ENCODE results near the gene UNC5C. TPM values are rescaled to one million over a fixed set of nuclear protein-coding genes. Genes with fewer than 3 reads are reported as not detected.

Gene UNC5C
- total RNA-seq, 1 experiment from 2014 or later: 0.11 TPM

DNA sequence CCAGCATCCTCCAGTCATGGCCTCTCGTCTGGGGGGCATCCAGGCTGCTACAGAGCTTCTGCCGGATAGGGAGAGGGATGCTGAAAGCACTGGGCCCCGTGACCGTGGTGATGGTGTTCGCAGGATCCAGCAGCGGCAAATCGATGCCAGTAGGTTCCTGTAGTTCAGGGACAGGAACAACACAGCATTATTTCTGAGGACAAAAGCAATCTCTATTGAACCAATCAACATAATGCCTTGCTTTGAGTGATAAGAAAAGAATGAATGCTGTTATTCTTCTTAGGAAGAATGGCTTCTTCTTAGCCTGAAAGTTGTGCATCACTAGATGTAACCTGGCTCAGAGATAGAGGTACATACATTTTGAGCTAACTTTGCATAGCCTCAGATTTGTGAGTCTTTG is 378.6 kb downstream of the UNC5C start:
- H3K27me3 ChIP-seq (replicated peaks; ENCODE audit: insufficient read depth, low read depth, low read length, poor library complexity): no peaks in the 10 kb centered on the region
- BruUV-seq (replicated peaks): no TSS peak
- H3K27ac ChIP-seq (ENCODE audit: low read depth, low read length, poor library complexity, severe bottlenecking): no peak overlapping the region
- no peaks in the 10 kb centered on the region for H3K4me1 ChIP-seq (ENCODE audit: insufficient read depth, low read length, poor library complexity, severe bottlenecking)
- POLR2A ChIA-PET (ENCODE audit: low non-redundant PET): no interaction called here
- H3K9me3 ChIP-seq (ENCODE audit: low read depth, low read length, poor library complexity, severe bottlenecking): no peaks in the 10 kb centered on the region
- TF ChIP-seq, protein P1, sequence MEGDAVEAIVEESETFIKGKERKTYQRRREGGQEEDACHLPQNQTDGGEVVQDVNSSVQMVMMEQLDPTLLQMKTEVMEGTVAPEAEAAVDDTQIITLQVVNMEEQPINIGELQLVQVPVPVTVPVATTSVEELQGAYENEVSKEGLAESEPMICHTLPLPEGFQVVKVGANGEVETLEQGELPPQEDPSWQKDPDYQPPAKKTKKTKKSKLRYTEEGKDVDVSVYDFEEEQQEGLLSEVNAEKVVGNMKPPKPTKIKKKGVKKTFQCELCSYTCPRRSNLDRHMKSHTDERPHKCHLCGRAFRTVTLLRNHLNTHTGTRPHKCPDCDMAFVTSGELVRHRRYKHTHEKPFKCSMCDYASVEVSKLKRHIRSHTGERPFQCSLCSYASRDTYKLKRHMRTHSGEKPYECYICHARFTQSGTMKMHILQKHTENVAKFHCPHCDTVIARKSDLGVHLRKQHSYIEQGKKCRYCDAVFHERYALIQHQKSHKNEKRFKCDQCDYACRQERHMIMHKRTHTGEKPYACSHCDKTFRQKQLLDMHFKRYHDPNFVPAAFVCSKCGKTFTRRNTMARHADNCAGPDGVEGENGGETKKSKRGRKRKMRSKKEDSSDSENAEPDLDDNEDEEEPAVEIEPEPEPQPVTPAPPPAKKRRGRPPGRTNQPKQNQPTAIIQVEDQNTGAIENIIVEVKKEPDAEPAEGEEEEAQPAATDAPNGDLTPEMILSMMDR (conservative IDR thresholded peaks at IDR 0.05; ENCODE audit: low read depth, low read length): no peak
- TF ChIP-seq EZH2 (IDR thresholded peaks at IDR 0.05; ENCODE audit: borderline replicate concordance, low read depth, low read length, poor library complexity, severe bottlenecking): no peak
- no peak overlapping the region for H3K4me3 ChIP-seq (ENCODE audit: low read depth, low read length, poor library complexity, severe bottlenecking)
- CTCF ChIA-PET: no interaction called here
- DNase-seq (ENCODE audit: low spot score): no peak
- H3K36me3 ChIP-seq (ENCODE audit: insufficient read depth, low read length, poor library complexity, severe bottlenecking): no peaks in the 10 kb centered on the region
- intact Hi-C loops (cut with micrococcal nuclease; ENCODE audit: unreplicated experiment): no loop called here

DNA sequence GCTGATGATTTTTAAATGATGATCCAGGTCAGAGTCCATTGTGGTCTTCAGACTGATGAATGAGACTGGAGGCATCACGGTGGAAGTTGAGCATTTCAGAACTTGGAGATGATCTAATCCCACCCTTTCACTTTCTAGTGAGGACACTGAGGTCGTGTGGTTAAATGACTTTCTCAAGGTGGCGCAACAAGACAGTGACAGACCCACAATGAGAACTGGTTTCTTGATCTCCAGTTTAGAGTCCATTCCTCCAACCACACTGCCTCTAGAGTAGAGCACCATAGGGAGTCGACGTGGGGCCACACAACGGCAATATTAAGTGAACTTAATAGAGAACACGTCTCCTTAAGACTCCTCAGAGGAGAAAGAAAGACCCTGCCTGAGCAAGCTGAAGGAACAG is 381.0 kb downstream of the UNC5C start:
- Histone ChIP-seq H3K9me3 (ENCODE audit: low read depth, low read length, poor library complexity, severe bottlenecking) (no peaks in the 10 kb centered on the region), H3K27me3 (replicated peaks; ENCODE audit: insufficient read depth, low read depth, low read length, poor library complexity) (no peaks in the 10 kb centered on the region), H3K4me3 (ENCODE audit: low read depth, low read length, poor library complexity, severe bottlenecking) (no peak overlapping the region), H3K27ac (ENCODE audit: low read depth, low read length, poor library complexity, severe bottlenecking) (no peak overlapping the region), H3K4me1 (ENCODE audit: insufficient read depth, low read length, poor library complexity, severe bottlenecking) (no peaks in the 10 kb centered on the region), H3K36me3 (ENCODE audit: insufficient read depth, low read length, poor library complexity, severe bottlenecking) (no peaks in the 10 kb centered on the region)
- BruUV-seq (replicated peaks): no TSS peak
- DNase-seq (ENCODE audit: low spot score): no peak
- intact Hi-C loops (cut with micrococcal nuclease; ENCODE audit: unreplicated experiment): loop anchor here (5.0 to 10.0 kb wide), 3 partner anchors 527 to 1184 kb away; no protein-coding TSS in a partner anchor
- ChIA-PET CTCF (no interaction called here), POLR2A (ENCODE audit: low non-redundant PET) (no interaction called here)
- no peak for TF ChIP-seq EZH2 (IDR thresholded peaks at IDR 0.05; ENCODE audit: borderline replicate concordance, low read depth, low read length, poor library complexity, severe bottlenecking)
- TF ChIP-seq, protein P1 (conservative IDR thresholded peaks at IDR 0.05; ENCODE audit: low read depth, low read length): no peak

DNA sequence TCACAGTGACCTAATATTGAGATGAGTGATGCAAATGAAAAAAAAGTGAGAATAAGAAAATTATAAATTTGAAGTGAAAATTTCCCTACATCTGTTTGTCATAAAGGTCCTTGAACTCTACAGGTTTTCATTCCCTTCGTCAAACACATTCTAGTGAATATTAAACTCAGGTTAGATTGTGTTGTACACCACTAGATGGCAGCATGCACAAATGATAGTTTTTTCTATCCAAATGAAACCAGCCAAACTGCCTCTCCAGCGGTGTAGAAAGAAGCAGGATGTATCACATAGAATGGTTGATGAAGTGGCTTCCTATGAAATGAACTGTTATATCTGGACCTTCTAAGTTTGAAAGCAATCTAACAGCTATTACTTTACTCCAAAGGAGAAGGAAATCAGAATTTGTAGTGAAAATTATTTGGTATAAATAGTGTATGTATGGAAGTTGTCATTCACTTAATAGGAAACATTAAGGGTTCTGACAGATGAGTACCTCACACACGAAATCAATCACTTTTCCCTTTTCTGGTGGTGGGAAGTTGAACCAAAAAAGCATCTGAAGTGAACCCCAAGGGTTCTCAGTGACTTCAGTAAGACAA is 382.7 kb downstream of the UNC5C start:
- DNase-seq (ENCODE audit: low spot score): peak; percentile 56

More for the DNA sequence above, 382.7 kb downstream of the UNC5C start:
- ChIA-PET POLR2A (ENCODE audit: low non-redundant PET) (no interaction called here), CTCF (no interaction called here)
- H3K4me1 ChIP-seq (ENCODE audit: insufficient read depth, low read length, poor library complexity, severe bottlenecking): no peaks in the 10 kb centered on the region
- no peak overlapping the region for H3K4me3 ChIP-seq (ENCODE audit: low read depth, low read length, poor library complexity, severe bottlenecking)
- intact Hi-C loops (cut with micrococcal nuclease; ENCODE audit: unreplicated experiment): loop anchor here (5.0 to 10.0 kb wide), 3 partner anchors 529 to 1186 kb away; no protein-coding TSS in a partner anchor
- no peaks in the 10 kb centered on the region for H3K36me3 ChIP-seq (ENCODE audit: insufficient read depth, low read length, poor library complexity, severe bottlenecking)
- no peak overlapping the region for H3K27ac ChIP-seq (ENCODE audit: low read depth, low read length, poor library complexity, severe bottlenecking)
- H3K27me3 ChIP-seq (replicated peaks; ENCODE audit: insufficient read depth, low read depth, low read length, poor library complexity): no peaks in the 10 kb centered on the region
- BruUV-seq (replicated peaks): no TSS peak
- no peak for TF ChIP-seq EZH2 (IDR thresholded peaks at IDR 0.05; ENCODE audit: borderline replicate concordance, low read depth, low read length, poor library complexity, severe bottlenecking)
- TF ChIP-seq, protein P1 (conservative IDR thresholded peaks at IDR 0.05; ENCODE audit: low read depth, low read length): peak; percentile 53
- H3K9me3 ChIP-seq (ENCODE audit: low read depth, low read length, poor library complexity, severe bottlenecking): no peaks in the 10 kb centered on the region
